WTC11 (cell line): Measurements from ENCODE around the gene PARVB. TPM values are rescaled to one million over a fixed set of nuclear protein-coding genes. Genes with fewer than 3 reads are reported as not detected.

Experiments
- ATAC-seq: fragments of 200-7000 bp; cut with Tn5 transposase; 2 replicates; pipeline ENCODE4 v1.10.0; 2021; ENCODE audit warnings: mild to moderate bottlenecking, moderate library complexity
- CTCF ChIA-PET: fragments of 300-600 bp; sonication (Branson Sonifier 250); formaldehyde crosslinking; loops from one replicate; lab custom pipeline; 2021; ENCODE audit warnings: antibody characterized with exemption; lab: Charles Lee
- POLR2A ChIA-PET: fragments of 350-600 bp; sonication (Branson Sonifier 250); formaldehyde crosslinking; loops from one replicate; lab custom pipeline; 2021; ENCODE audit warnings: antibody characterized with exemption; lab: Charles Lee
- DNase-seq: peaks from one replicate; pipeline ENCODE4 v3.0.0; 2021; ENCODE audit warnings: low spot score
- H3K27ac Mint-ChIP-seq: 2 replicates; pipeline ENCODE4 v1.8.0; 2021; ENCODE audit warnings: mixed read lengths
- H3K27me3 Mint-ChIP-seq: 2 replicates; pipeline ENCODE4 v1.8.0; 2021; ENCODE audit warnings: low read depth, mild to moderate bottlenecking, moderate library complexity, mixed read lengths
- H3K36me3 Mint-ChIP-seq: 2 replicates; pipeline ENCODE4 v1.8.0; 2021; ENCODE audit warnings: mixed read lengths
- H3K4me1 Mint-ChIP-seq: 2 replicates; pipeline ENCODE4 v1.8.0; 2022; ENCODE audit warnings: mixed read lengths
- H3K4me3 Mint-ChIP-seq: 2 replicates; pipeline ENCODE4 v1.8.0; 2021; ENCODE audit warnings: mild to moderate bottlenecking, moderate library complexity, mixed read lengths
- H3K9me3 Mint-ChIP-seq: 2 replicates; pipeline ENCODE4 v1.8.0; 2021; ENCODE audit warnings: mixed read lengths
- CTCF ChIP-seq: fragments of 200-600 bp; IDR thresholded peaks from 2 replicates; pipeline ENCODE4 v1.8.0; 2022; ENCODE audit warnings: antibody characterized with exemption
- E2F4 ChIP-seq: sonication (generic); formaldehyde crosslinking; IDR thresholded peaks from 2 replicates; pipeline ENCODE4 v1.8.1; 2022; ENCODE audit warnings: low read depth, mild to moderate bottlenecking, moderate library complexity, missing genetic modification reagents, borderline replicate concordance
- FOXP1 ChIP-seq: sonication (generic); formaldehyde crosslinking; IDR thresholded peaks from 2 replicates; pipeline ENCODE4 v1.8.0; 2022; ENCODE audit warnings: missing genetic modification reagents, mild to moderate bottlenecking, moderate library complexity, borderline replicate concordance
- GABPB1 ChIP-seq: sonication (generic); formaldehyde crosslinking; IDR thresholded peaks from 2 replicates; pipeline ENCODE4 v1.8.1; 2023; ENCODE audit warnings: mild to moderate bottlenecking, missing genetic modification reagents
- JUN ChIP-seq: sonication (generic); formaldehyde crosslinking; IDR thresholded peaks from 2 replicates; pipeline ENCODE4 v1.8.0; 2023; ENCODE audit warnings: mild to moderate bottlenecking, missing genetic modification reagents
- NFE2L1 ChIP-seq: sonication (generic); formaldehyde crosslinking; IDR thresholded peaks from 2 replicates; pipeline ENCODE4 v1.8.1; 2023; ENCODE audit warnings: missing genetic modification reagents
- OVOL2 ChIP-seq: fragments of 250-450 bp; sonication (Bioruptor Pico); IDR thresholded peaks from 2 replicates; pipeline ENCODE4 v1.9.0; 2021; ENCODE audit warnings: mild to moderate bottlenecking, borderline replicate concordance
- RELA ChIP-seq: sonication (generic); formaldehyde crosslinking; IDR thresholded peaks from 2 replicates; pipeline ENCODE4 v1.8.1; 2022; ENCODE audit warnings: missing genetic modification reagents, mild to moderate bottlenecking, borderline replicate concordance
- SMAD3 ChIP-seq: sonication (generic); formaldehyde crosslinking; IDR thresholded peaks from 2 replicates; pipeline ENCODE4 v1.8.0; 2022; ENCODE audit warnings: missing genetic modification reagents, mild to moderate bottlenecking, borderline replicate concordance
- SOX15 ChIP-seq: fragments of 250-450 bp; sonication (Bioruptor Pico); IDR thresholded peaks from 2 replicates; pipeline ENCODE4 v1.9.0; 2021; ENCODE audit warnings: mild to moderate bottlenecking
- SP1 ChIP-seq: sonication (generic); formaldehyde crosslinking; conservative IDR thresholded peaks from 2 replicates; pipeline ENCODE4 v1.8.1; 2022; ENCODE audit warnings: missing genetic modification reagents
- TP53 ChIP-seq: sonication (generic); formaldehyde crosslinking; IDR thresholded peaks from 2 replicates; pipeline ENCODE4 v1.8.1; 2023; ENCODE audit warnings: mild to moderate bottlenecking, missing genetic modification reagents
- USF1 ChIP-seq: sonication (generic); formaldehyde crosslinking; IDR thresholded peaks from 2 replicates; pipeline ENCODE4 v1.8.0; 2022; ENCODE audit warnings: mild to moderate bottlenecking, missing genetic modification reagents
- ZNF138 ChIP-seq: sonication (generic); formaldehyde crosslinking; conservative IDR thresholded peaks from 2 replicates; pipeline ENCODE4 v1.8.1; 2022; ENCODE audit warnings: mild to moderate bottlenecking, moderate library complexity, missing genetic modification reagents
- ZNF263 ChIP-seq: sonication (generic); formaldehyde crosslinking; IDR thresholded peaks from 2 replicates; pipeline ENCODE4 v1.8.1; 2022; ENCODE audit warnings: low read depth, mild to moderate bottlenecking, moderate library complexity, missing genetic modification reagents
- ZNF423 ChIP-seq: fragments of 250-450 bp; sonication (Bioruptor Pico); IDR thresholded peaks from 2 replicates; pipeline ENCODE4 v2.1.2; 2022; ENCODE audit warnings: mild to moderate bottlenecking, moderate library complexity
- total RNA-seq: library from RNA; stranded (reverse); gene quantifications from 3 replicates; pipeline ENCODE4 v1.2.3, GENCODE V29; 2021
- TF ChIP-seq, protein P1 (sequence below): sonication (generic); formaldehyde crosslinking; IDR thresholded peaks from 2 replicates; pipeline ENCODE4 v1.8.0; 2022; ENCODE audit warnings: mild to moderate bottlenecking, missing genetic modification reagents
- TF ChIP-seq, protein P2 (sequence below): sonication (generic); formaldehyde crosslinking; IDR thresholded peaks from 2 replicates; pipeline ENCODE4 v1.8.1; 2022; ENCODE audit warnings: missing genetic modification reagents, borderline replicate concordance
- TF ChIP-seq, protein P3 (sequence below): sonication (generic); formaldehyde crosslinking; IDR thresholded peaks from 2 replicates; pipeline ENCODE4 v1.8.1; 2022; ENCODE audit warnings: low read depth, missing genetic modification reagents, borderline replicate concordance
- TF ChIP-seq, protein P4 (sequence below): sonication (generic); formaldehyde crosslinking; IDR thresholded peaks from 2 replicates; pipeline ENCODE4 v1.8.1; 2022; ENCODE audit warnings: mild to moderate bottlenecking, moderate library complexity, missing genetic modification reagents

Gene PARVB
- total RNA-seq, 1 experiment from 2014 or later = 3.3 TPM

- ATAC-seq (peak; percentile 41; the same call in 1 of the 2 replicates), DNase-seq (no peak)
- Mint-ChIP-seq H3K4me1 (peaks cover 5% of the 10 kb centered on the region), H3K36me3 (no peaks in the 10 kb centered on the region), H3K4me3 (no peak overlapping the region), H3K27me3 (no peaks in the 10 kb centered on the region), H3K9me3 (no peaks in the 10 kb centered on the region), H3K27ac (no peak overlapping the region)
- CTCF ChIA-PET = interaction anchor here (1.0 to 1.2 kb wide), 3 partner anchors 17 to 52 kb away, joined by 3 to 7 read pairs (median 3); no protein-coding TSS in a partner anchor
- no peak for TF ChIP-seq SMAD3 (CRISPR knock-in tag)
- POLR2A ChIA-PET = no interaction called here
Measured at GRCh38 chr22:44033694-44034093, 9.6 kb downstream of the PARVB start.

DNA sequence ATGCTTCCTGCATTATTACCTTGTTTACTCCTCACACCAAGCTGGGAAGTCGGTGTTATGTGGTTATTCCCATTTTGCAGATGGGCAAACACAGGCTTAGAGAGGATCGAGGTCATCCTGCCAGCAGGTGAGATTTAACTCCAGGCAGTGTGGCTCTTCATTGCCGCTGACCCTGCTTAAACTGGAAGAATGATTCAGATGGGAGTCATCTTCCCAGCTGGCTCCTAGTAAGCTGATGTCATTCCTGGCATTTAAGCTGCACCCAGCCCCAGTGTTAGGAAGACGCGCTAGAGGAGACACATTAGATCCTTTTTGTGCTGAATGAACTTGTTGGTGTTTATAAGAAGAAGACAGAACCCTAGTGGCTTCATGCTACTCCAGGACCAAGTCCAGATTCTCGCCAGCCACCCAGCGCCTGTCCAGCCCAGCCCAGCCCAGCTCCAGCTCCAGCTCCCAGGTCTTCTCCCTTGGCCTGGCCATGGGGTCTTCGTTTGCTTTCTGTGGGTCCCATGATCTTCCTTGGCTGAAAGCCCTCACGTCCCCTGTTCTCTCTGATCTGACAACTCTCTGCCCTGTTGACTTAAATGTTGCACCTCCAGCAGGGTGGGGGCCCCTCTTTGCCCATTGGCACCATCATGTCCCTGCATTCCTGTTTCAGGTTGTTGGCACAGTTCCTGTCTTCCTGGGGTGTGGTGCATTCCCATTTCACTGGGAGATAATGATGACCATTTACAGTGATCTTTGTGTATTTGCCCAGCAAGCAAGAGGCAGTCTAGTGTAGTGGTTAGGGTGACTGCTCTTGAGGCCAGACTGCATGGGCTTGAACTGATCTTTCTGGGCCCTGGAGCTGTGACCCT is 13.6 kb downstream of the PARVB start:
- Mint-ChIP-seq H3K27ac (no peak overlapping the region), H3K27me3 (peaks cover 3% of the 10 kb centered on the region; the same call in 1 of the 2 replicates), H3K4me3 (no peak overlapping the region), H3K36me3 (peaks cover 3% of the 10 kb centered on the region; the same call in 1 of the 2 replicates), H3K4me1 (peaks cover 5% of the 10 kb centered on the region), H3K9me3 (peaks cover 9% of the 10 kb centered on the region)
- ChIA-PET CTCF (no interaction called here), POLR2A (no interaction called here)
- no peak for DNase-seq
- no peak for ATAC-seq
- TF ChIP-seq ZNF423 (CRISPR knock-in tag) (no peak), GABPB1 (CRISPR knock-in tag) (no peak), SP1 (CRISPR knock-in tag) (no peak), FOXP1 (CRISPR knock-in tag) (no peak), SOX15 (CRISPR knock-in tag) (no peak)

GRCh38 chr22:44039566-44040171 is 15.6 kb downstream of the PARVB start:
- Mint-ChIP-seq H3K4me1 (no peaks in the 10 kb centered on the region), H3K27me3 (peaks cover 3% of the 10 kb centered on the region; the same call in 1 of the 2 replicates), H3K9me3 (peaks cover 9% of the 10 kb centered on the region), H3K36me3 (peaks cover 3% of the 10 kb centered on the region; the same call in 1 of the 2 replicates), H3K4me3 (no peak overlapping the region), H3K27ac (no peak overlapping the region)
- ChIA-PET CTCF (no interaction called here), POLR2A (no interaction called here)
- no peak for ATAC-seq
- no peak for DNase-seq
- TF ChIP-seq OVOL2 (CRISPR knock-in tag) (no peak), TP53 (CRISPR knock-in tag) (no peak), USF1 (no peak), CTCF (no peak), NFE2L1 (CRISPR knock-in tag) (no peak), FOXP1 (CRISPR knock-in tag) (no peak), ZNF138 (CRISPR knock-in tag) (no peak), E2F4 (CRISPR knock-in tag) (no peak), ZNF263 (CRISPR knock-in tag) (no peak), RELA (no peak), JUN (CRISPR knock-in tag) (no peak)
- TF ChIP-seq, protein P1, sequence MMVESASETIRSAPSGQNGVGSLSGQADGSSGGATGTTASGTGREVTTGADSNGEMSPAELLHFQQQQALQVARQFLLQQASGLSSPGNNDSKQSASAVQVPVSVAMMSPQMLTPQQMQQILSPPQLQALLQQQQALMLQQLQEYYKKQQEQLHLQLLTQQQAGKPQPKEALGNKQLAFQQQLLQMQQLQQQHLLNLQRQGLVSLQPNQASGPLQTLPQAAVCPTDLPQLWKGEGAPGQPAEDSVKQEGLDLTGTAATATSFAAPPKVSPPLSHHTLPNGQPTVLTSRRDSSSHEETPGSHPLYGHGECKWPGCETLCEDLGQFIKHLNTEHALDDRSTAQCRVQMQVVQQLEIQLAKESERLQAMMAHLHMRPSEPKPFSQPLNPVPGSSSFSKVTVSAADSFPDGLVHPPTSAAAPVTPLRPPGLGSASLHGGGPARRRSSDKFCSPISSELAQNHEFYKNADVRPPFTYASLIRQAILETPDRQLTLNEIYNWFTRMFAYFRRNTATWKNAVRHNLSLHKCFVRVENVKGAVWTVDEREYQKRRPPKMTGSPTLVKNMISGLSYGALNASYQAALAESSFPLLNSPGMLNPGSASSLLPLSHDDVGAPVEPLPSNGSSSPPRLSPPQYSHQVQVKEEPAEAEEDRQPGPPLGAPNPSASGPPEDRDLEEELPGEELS (CRISPR knock-in tag) = no peak
- TF ChIP-seq, protein P2, sequence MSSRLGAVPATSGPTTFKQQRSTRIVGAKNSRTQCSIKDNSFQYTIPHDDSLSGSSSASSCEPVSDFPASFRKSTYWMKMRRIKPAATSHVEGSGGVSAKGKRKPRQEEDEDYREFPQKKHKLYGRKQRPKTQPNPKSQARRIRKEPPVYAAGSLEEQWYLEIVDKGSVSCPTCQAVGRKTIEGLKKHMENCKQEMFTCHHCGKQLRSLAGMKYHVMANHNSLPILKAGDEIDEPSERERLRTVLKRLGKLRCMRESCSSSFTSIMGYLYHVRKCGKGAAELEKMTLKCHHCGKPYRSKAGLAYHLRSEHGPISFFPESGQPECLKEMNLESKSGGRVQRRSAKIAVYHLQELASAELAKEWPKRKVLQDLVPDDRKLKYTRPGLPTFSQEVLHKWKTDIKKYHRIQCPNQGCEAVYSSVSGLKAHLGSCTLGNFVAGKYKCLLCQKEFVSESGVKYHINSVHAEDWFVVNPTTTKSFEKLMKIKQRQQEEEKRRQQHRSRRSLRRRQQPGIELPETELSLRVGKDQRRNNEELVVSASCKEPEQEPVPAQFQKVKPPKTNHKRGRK = no peak
- TF ChIP-seq, protein P3, sequence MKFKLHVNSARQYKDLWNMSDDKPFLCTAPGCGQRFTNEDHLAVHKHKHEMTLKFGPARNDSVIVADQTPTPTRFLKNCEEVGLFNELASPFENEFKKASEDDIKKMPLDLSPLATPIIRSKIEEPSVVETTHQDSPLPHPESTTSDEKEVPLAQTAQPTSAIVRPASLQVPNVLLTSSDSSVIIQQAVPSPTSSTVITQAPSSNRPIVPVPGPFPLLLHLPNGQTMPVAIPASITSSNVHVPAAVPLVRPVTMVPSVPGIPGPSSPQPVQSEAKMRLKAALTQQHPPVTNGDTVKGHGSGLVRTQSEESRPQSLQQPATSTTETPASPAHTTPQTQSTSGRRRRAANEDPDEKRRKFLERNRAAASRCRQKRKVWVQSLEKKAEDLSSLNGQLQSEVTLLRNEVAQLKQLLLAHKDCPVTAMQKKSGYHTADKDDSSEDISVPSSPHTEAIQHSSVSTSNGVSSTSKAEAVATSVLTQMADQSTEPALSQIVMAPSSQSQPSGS (CRISPR knock-in tag) = no peak
- TF ChIP-seq, protein P4, sequence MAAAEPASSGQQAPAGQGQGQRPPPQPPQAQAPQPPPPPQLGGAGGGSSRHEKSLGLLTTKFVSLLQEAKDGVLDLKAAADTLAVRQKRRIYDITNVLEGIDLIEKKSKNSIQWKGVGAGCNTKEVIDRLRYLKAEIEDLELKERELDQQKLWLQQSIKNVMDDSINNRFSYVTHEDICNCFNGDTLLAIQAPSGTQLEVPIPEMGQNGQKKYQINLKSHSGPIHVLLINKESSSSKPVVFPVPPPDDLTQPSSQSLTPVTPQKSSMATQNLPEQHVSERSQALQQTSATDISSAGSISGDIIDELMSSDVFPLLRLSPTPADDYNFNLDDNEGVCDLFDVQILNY (CRISPR knock-in tag) = no peak
